ENCODE results near the gene TFAP2E. TPM values are rescaled to one million over a fixed set of nuclear protein-coding genes. Genes with fewer than 3 reads are reported as not detected.
"Not testable (repeated sequence)": the region's sequence is repeated elsewhere in the genome, so short reads cannot be mapped to it uniquely, and the experiment has no call there.

TFAP2E gene
- polyA plus RNA-seq, 1 donor, result 0.98 TPM

- no peak for DNase-seq
Measured at GRCh38 chr1:35574125-35574654, 1.1 kb downstream of the TFAP2E start.

DNA sequence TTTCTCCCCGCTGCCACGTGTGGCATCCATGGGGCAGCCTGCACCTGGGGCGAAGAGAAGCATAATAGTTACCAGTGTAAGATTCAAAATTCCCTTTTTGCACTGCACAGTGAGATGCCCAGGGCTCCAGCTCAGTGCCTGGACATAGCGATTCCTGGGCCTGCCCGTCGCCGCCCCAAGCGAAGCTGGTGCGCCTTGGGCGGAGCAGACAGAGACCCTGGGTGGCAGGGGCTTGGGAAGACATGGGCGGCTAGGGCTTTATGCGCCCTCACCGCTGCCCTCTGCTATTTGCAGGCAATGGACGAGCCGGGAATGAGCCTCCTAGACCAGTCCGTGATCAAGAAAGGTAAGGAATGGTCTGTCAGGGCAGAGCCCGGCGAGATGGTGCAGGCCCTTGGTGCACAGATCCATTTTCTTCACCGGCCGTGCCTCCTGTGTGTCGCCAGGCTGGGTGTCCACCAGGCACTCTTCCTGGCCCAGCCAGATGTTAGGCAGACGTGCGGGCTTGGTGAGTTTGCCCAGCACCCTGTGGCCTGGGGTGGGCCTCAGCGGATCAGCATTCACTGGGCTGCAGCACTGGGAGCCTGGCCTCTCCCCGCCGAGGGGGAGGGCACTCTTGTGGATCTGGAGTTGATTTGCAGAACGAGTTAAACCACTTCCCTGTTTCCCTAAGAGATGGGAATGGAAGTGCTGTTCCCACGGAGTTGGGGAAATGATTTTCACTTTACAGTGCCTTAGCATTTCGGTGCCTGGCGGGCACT, 1.7 kb downstream of the TFAP2E start:
- DNase-seq, result no peak

GRCh38 chr1:35575416-35575958, 2.4 kb downstream of the TFAP2E start:
- no peak for DNase-seq

DNA sequence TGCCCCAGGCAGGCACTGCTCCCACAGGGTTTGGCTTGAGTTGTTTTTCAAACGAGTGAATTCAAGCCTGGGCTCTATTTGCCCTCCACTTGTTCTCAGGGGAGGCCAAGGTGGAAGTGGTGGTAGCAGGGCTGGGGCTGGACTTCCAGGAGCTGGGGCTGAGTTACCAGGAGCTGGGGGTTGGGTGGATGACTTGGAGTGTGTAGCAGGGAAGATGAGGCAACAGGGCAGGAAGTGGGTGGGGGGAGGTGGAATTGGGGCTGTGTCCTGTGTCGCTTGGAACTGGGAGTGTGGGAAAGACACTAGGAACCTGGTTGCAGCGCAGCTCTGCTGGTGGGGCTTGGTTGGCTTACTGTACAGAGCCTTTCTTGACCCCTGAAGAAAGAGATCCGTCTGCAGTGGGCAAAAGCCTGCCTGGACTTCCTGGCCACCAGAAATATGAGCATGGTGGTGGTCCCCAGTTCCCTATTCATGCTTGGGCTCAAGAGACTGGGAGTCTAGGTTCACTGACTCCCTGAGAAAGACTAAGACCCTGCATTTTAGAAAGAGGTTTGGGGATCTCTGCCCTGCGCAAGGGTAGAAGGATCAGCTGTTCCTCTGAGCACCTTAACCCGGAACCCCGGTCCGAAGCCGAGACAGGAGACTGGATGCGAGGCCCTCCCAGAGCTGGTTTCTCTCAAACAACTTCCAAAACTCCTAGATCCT, 3.1 kb downstream of the TFAP2E start:
- DNase-seq, result no peak

DNA sequence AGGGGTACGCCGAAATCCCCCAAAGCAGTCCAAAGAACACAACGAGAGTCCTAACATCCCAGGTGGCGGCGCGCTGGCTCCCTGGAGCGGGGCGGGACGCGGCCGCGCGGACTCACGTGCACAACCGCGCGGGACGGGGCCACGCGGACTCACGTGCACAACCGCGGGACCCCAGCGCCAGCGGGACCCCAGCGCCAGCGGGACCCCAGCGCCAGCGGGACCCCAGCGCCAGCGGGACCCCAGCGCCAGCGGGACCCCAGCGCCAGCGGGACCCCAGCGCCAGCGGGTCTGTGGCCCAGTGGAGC, 3.6 kb downstream of the TFAP2E start:
- not testable (repeated sequence) for DNase-seq

GRCh38 chr1:35577071-35577998, 4.2 kb downstream of the TFAP2E start:
- no peak for DNase-seq

- DNase-seq, result no peak
Measured at GRCh38 chr1:35580949-35581388, 7.9 kb downstream of the TFAP2E start.

GRCh38 chr1:35581621-35582020, 8.5 kb downstream of the TFAP2E start:
- DNase-seq, result not testable (repeated sequence)

- no peak for DNase-seq
Measured at GRCh38 chr1:35585281-35585680, 12.2 kb downstream of the TFAP2E start.

DNA sequence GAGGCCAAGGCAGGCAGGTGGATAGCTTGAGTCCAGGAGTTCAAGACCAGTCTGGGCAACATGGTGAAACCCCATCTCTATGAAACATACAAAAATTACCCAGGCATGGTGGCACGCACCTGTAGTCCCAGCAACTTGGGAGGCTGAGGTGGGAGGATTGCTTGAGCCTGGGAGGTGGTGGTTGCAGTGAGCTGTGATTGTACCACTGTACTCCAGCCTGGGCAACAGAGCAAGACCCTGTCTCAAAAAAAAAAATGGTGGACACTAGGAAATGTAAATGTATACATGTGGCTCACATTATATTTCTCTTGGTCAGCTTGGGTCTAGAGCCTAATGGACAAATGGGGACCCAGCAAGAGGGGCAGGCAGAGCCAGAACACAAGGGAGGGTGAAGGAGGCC, 12.7 kb downstream of the TFAP2E start:
- DNase-seq, result not testable (repeated sequence)

- DNase-seq, result no peak
Measured at GRCh38 chr1:35586808-35587207, 13.7 kb downstream of the TFAP2E start.

GRCh38 chr1:35587736-35588135, 14.6 kb downstream of the TFAP2E start:
- DNase-seq, result no peak

GRCh38 chr1:35588197-35588910, 15.2 kb downstream of the TFAP2E start:
- DNase-seq, result no peak

DNA sequence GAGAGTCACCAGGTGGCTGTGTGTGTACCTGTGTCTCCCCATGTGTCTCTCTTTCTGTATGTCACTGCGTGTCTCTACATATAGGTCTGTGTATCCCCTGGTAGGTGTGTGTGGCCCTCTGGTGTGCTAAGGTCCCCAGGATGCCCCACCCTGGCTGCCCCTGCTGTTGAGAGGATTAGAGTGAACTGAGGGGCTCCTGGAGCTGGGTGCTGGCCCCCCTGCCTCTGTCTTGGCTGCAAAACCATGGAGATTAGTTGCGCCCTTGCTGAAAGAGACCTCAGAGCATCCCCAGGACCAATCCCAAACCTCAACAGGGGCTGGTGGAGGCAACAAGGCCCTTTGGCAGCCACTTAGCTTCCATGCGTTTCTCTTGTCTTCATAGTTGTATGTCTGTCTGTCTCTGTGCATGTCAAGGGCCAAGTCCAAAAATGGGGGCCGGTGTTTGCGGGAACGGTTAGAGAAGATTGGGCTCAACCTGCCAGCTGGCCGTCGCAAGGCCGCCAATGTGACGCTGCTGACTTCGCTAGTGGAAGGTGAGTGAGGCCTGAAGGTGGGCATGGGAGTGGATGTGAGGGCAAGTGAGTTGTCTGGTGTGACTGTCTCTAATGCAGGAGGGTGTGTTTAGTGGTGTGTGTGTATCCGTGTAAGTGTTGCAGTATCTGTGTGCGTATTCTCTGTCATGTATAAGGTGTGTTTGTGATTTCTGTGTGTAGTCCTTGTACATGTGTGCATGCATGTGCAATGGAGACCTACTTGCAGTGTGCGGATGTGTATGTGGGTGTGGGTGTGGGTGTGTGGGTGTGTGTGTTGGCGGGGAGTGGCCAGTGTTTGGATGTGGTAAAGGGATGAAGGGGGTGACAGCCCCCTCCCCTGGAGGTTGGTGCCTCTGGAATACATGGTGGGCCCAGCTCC, 16.7 kb downstream of the TFAP2E start:
- DNase-seq, result no peak

- DNase-seq, result no peak
Measured at GRCh38 chr1:35590476-35591040, 17.4 kb downstream of the TFAP2E start.

GRCh38 chr1:35591211-35591610, 18.1 kb downstream of the TFAP2E start:
- no peak for DNase-seq

DNA sequence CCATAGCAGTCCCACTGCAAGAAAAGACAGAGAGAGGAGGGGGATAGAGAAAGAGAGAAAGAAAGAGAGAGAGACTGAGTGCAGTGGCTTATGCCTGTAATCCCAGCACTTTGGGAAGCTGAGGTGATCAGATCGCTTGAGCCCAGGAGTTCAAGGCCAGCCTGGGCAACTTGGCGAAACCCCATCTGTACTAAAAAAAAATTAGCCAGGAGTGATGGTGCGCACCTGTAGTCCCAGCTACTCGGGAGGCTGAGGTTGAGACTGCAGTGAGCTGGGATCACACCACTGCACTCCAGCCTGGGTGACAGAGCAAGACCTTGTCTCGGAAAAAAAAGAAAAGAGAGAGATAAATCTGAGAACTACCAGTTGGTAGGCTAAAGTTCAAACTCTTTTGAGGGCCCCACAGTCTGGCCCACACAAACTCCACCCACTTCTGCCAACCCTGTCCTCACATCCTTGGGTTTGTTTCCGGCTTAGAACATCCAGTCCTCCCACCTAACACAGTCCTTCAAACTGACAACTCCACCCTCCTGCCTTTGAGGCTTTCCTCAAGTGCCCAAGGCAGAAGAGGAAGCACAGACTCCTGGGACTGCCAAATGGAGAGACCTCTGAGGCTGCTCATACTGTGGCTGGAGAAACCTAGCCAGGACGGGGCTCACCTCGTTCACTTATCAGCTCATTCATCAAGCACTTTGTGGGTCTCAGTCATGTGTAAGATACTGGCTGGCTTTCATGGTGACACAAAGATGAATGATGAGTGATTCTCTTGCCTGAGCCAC, 20.1 kb downstream of the TFAP2E start:
- no peak for DNase-seq

- no peak for DNase-seq
Measured at GRCh38 chr1:35594005-35594760, 21.1 kb downstream of the TFAP2E start.

Data from left kidney (tissue), 2 donors.